Measurements from ENCODE around the gene CHST6. TPM values are rescaled to one million over a fixed set of nuclear protein-coding genes. Genes with fewer than 3 reads are reported as not detected.
A peak's percentile ranks its signal among the peaks of the same experiment; 100 is the strongest.
"Not testable (repeated sequence)": the region's sequence is repeated elsewhere in the genome, so short reads cannot be mapped to it uniquely, and the experiment has no call there.

The CHST6 gene
- total RNA-seq, 1 experiment from 2014 or later: 0.04 TPM

- DNase-seq (ENCODE audit: low spot score): no peak
Measured at GRCh38 chr16:75503801-75504200, 8.6 kb upstream of the CHST6 start.

GRCh38 chr16:75502916-75503605, 7.8 kb upstream of the CHST6 start:
- no peak for DNase-seq (ENCODE audit: low spot score)

- DNase-seq (ENCODE audit: low spot score): not testable (repeated sequence)
Measured at GRCh38 chr16:75501820-75502219, 6.6 kb upstream of the CHST6 start.

- DNase-seq (ENCODE audit: low spot score): no peak
Measured at GRCh38 chr16:75501359-75501758, 6.1 kb upstream of the CHST6 start.

GRCh38 chr16:75498605-75499322, 3.5 kb upstream of the CHST6 start:
- not testable (repeated sequence) for DNase-seq (ENCODE audit: low spot score)

- no peak for DNase-seq (ENCODE audit: low spot score)
Measured at GRCh38 chr16:75497558-75497957, 2.3 kb upstream of the CHST6 start.

- no peak for DNase-seq (ENCODE audit: low spot score)
Measured at GRCh38 chr16:75494661-75495075, 573 bp downstream of the CHST6 start.

GRCh38 chr16:75494184-75494583, 1.1 kb downstream of the CHST6 start:
- DNase-seq (ENCODE audit: low spot score): no peak

GRCh38 chr16:75491876-75492275, 3.4 kb downstream of the CHST6 start:
- DNase-seq (ENCODE audit: low spot score): peak; percentile 26

- DNase-seq (ENCODE audit: low spot score): no peak
Measured at GRCh38 chr16:75488322-75488721, 6.9 kb downstream of the CHST6 start.

- DNase-seq (ENCODE audit: low spot score): no peak
Measured at GRCh38 chr16:75486676-75487313, 8.4 kb downstream of the CHST6 start.

GRCh38 chr16:75486014-75486675, 9.1 kb downstream of the CHST6 start:
- no peak for DNase-seq (ENCODE audit: low spot score)

- DNase-seq (ENCODE audit: low spot score): no peak
Measured at GRCh38 chr16:75485230-75486013, 9.8 kb downstream of the CHST6 start.

- DNase-seq (ENCODE audit: low spot score): peak; percentile 27
Measured at GRCh38 chr16:75483222-75483621, 12.0 kb downstream of the CHST6 start.

GRCh38 chr16:75482434-75483205, 12.6 kb downstream of the CHST6 start:
- DNase-seq (ENCODE audit: low spot score): no peak

- DNase-seq (ENCODE audit: low spot score): no peak
Measured at GRCh38 chr16:75481475-75481874, 13.8 kb downstream of the CHST6 start.

GRCh38 chr16:75479421-75479990, 15.7 kb downstream of the CHST6 start:
- DNase-seq (ENCODE audit: low spot score): no peak

- no peak for DNase-seq (ENCODE audit: low spot score)
Measured at GRCh38 chr16:75478480-75479345, 16.5 kb downstream of the CHST6 start.
